GM19238 (cell line): ENCODE measurements around the gene COX19.
"Not testable (repeated sequence)": the region's sequence is repeated elsewhere in the genome, so short reads cannot be mapped to it uniquely, and the experiment has no call there.

ENCODE experiments used
- DNase-seq: peaks from one replicate; pipeline ENCODE4 v3.0.0; 2011; ENCODE audit warnings: low spot score; ENCODE audit not compliant: insufficient read length

Gene COX19

DNA sequence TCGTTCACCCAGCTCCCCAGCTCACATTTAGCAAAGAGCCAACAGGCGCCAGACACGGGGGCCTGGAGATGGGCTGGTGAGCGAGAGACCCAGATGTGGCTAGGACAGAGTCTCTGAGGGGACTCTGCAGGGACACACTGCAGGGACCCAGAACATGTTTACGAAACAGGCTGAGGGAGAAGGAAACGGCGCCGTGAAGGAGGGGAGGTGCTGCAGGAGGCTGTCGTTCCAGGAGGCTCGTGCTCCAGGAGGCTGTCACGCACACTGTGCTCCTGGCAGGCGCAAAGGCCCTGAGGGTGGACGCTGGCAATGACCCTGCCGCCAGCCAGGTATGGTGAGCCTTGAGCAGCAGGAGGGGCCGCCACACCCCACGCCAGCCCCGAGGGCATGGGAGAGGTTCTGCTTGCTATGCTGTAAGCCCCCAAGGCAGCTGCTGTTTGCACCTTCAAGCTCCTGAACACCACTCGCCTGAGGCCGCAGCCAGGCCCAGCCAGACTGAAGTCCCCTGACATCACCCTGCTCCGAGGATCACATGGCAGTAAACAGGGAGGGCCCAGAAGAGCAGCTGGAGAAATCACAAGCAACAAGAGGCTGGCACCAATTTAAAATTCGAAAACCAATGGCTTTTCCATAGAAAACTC is 48.2 kb downstream of the COX19 start:
- DNase-seq: no peak

DNA sequence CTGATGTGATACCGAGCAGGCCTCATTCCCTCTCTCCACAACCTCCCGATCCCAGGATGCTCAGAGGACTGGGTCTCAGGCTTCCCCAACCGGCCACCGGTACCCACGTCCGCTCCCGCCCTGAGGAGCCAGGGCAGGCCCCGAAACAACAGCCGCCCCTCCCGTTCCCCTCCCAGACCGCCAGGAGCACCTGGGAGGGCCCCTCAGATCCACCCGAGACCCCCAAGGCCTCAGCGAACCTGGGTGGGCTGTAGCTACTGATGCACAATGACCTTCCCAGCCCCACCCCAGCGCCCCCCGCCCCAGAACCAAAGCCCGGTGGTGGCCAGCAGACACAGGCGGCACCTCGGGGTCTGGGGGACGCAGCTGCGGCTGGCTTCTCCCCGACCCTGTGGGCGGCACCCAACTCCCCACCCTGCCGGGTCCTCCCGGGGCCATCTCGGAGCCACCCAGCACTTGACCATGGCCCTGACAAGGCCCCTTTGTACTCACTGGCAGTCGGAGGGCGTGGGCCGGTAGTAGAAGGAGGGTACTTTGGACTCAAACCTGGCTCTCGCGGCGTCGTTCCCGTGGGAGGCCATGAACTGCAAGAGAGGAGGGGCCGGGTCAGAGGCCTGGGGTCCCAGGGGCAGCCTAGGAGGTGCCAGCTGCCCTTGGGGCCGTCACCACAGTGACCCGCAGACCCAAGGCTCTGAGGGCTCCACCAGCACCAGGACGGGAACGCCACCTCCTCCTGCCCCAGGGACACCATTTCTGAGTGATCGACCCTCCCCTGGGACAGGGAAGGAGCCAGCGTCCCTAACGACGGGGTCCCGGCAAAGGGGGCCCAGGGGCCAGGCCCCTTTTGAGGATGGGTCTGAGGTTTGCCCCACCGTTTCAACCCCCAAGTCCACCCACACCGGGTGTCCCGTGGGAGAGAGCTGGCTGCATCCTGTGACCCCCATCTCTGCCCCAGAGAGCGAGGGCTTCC is 49.0 kb downstream of the COX19 start:
- DNase-seq: no peak

- no peak for DNase-seq
These were observed 49.7 kb downstream of the COX19 start for GRCh38 chr7:925601-926000.

- DNase-seq: peak; percentile 77
These were observed 50.7 kb downstream of the COX19 start for GRCh38 chr7:924541-925231.

- not testable (repeated sequence) for DNase-seq
These were observed 51.3 kb downstream of the COX19 start for GRCh38 chr7:924042-924441.

- peak; percentile 98 for DNase-seq
These were observed 52.0 kb downstream of the COX19 start for GRCh38 chr7:923108-924041.

DNA sequence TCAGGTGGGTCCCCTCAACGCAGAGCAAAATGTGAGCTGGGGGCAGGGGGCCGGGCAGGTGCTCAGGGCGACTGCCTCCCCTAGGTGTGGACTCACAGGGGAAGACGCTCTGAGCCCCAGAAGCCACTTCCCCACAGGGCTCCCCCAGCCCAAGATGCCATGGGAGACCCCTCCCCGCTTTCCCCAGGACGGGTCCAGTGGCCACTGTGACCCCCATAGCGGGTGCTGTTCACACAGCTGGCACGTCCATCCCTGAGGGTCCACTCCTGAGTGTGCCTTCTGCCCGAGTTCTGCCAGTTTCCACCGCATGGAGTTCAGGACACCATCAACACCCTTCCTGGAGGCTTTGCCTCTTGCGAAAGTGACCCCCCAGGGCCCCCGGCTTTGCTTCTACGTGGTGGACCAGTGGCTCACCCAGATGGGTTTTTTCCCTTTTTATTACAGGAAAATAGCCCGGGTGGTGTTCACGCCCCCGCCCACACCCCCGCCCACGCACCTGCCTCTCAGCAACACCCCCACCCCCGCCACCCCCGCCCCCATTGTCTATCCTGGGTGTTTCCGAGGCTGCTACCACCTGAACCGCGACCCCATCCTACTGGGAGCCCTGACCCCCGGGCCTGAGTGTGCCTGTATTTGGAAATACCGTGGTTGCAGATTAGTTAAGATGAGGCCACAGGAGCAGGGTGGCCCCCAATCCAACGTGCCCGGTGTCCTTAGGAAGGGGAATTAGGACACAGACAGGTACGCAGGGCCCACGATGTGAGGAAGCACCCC is 52.8 kb downstream of the COX19 start:
- DNase-seq: no peak

GRCh38 chr7:921581-922333 is 53.6 kb downstream of the COX19 start:
- no peak for DNase-seq

GRCh38 chr7:921071-921461 is 54.3 kb downstream of the COX19 start:
- no peak for DNase-seq

- no peak for DNase-seq
These were observed 54.8 kb downstream of the COX19 start for GRCh38 chr7:920351-921070.

GRCh38 chr7:919924-920341 is 55.4 kb downstream of the COX19 start:
- no peak for DNase-seq

DNA sequence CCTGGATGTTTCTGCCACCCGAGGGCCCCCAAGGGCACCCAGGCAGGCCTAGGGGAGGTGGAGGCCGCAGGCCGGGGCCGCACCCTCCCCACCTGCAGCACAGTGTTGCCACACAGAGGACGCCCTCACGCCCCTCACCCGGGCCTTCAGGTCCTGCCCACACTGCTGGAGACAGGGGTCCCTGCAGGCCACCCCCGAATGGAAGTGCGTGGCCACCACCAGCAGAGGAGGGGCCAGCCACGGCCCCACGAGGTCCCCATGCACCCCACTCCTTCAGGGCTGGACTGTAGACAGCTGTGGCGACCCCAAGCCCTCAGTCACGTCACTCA is 56.3 kb downstream of the COX19 start:
- DNase-seq: no peak

DNA sequence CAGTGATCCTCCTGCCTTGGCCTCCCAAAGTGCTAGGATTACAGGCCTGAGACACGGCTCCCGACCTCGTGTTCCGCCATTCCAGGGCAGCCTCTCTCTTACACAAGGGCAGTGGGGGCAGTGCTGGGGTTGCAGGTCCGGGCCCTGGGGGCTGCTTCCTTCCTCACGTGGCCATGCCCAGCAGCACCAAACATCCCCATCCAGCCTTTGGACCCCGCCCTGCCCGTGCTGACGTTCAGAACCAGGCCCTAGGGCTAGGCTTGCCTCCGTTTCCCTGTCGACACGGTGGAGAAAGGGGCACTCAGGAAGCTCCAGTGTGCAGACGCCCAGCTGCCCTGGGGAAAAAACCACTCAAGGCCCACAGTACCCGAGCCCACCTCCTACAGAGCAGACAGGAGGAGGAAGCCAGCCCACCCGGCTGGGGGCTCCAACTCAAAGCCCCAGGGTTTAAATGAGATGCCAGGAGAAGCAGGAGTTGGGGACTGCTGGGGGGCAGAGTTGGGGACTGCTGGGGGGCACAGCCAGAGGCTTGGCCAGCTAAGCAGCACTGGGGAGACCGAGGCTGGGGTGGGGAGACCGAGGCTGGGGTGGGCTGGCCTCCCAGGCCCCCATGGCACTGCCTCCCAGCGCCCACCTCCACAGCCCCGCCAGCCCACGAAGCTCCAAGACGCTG is 56.8 kb downstream of the COX19 start:
- DNase-seq: no peak

DNA sequence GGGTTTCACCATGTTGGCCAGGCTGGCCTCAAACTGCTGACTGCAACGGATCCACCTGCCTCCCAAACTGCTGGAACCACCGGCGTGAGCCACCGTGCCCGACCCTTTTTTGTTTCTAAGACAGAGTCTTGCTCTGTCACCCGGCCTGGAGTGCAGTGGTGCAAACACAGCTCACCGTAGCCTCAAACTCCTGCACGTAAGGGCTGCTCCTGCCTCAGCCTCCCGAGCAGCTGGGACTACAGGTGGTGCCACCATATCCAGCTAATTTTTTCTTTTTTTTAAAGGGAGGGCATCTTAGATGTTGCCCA is 57.3 kb downstream of the COX19 start:
- DNase-seq: no peak

- no peak for DNase-seq
These were observed 57.9 kb downstream of the COX19 start for GRCh38 chr7:917255-918117.

- DNase-seq: no peak
These were observed 58.9 kb downstream of the COX19 start for GRCh38 chr7:916291-916941.
